A549 (cell line): ENCODE measurements around the gene AMER1. TPM values are rescaled to one million over a fixed set of nuclear protein-coding genes. Genes with fewer than 3 reads are reported as not detected.

Experiments
- ATAC-seq, 2 experiments: fragments of 200-7000 bp in 1 of 2; fragments of >200 bp in 1 of 2; cut with Nextera tagmentation in 1 of 2; cut with Tn5 transposase in 1 of 2; 3 replicates each; pipeline versions ENCODE4 v1.8.0 to v1.9.1; 2018 to 2020; ENCODE audit warnings: mild to moderate bottlenecking in 1 of 2, moderate library complexity in 1 of 2
- CTCF ChIA-PET: fragments of 300-600 bp; sonication (Branson Sonifier 250); formaldehyde crosslinking; extraction: SDS; loops from one replicate; lab custom pipeline; 2021; ENCODE audit warnings: antibody characterized with exemption, inconsistent platforms; lab: Yijun Ruan, JAX
- POLR2A ChIA-PET: fragments of 350-600 bp; formaldehyde crosslinking; extraction: SDS; loops from one replicate; lab custom pipeline; 2021; ENCODE audit warnings: antibody characterized with exemption, inconsistent platforms; lab: Yijun Ruan, JAX
- DNase-seq, 2 experiments: peaks; one replicate each; pipeline versions ENCODE4 v3.0.0 to v3.0.0-alpha.2; 2011 to 2016; ENCODE audit warnings: low read depth in 1 of 2, low spot score in 1 of 2
- FAIRE-seq: peaks from 2 replicates; lab custom pipeline; 2011; peaks lifted over from hg19 to GRCh38; lab: Jason Lieb, UNC
- H3K27ac ChIP-seq, 2 experiments: fragments of >200 bp; sonication (Bioruptor Twin); formaldehyde crosslinking; 3 replicates each; pipeline ENCODE4 v1.5.1; 2016 to 2017
- H3K4me1 ChIP-seq: fragments of >200 bp; sonication (Bioruptor Twin); formaldehyde crosslinking; 3 replicates; pipeline ENCODE4 v1.6.1; 2016
- H3K4me2 ChIP-seq: fragments of >200 bp; sonication (Bioruptor Twin); formaldehyde crosslinking; 3 replicates; pipeline ENCODE4 v1.6.1; 2016
- H3K4me3 ChIP-seq: fragments of >200 bp; sonication (Bioruptor Twin); formaldehyde crosslinking; 3 replicates; pipeline ENCODE4 v1.5.1; 2016
- H3K9me3 ChIP-seq: fragments of >200 bp; sonication (Bioruptor Twin); formaldehyde crosslinking; 3 replicates; pipeline ENCODE4 v1.6.1; 2016
- BCL3 ChIP-seq: fragments of >200 bp; sonication (Bioruptor Twin); formaldehyde crosslinking; IDR thresholded peaks from 3 replicates; pipeline ENCODE4 v1.6.1; 2016
- CEBPB ChIP-seq, 2 experiments: fragments of >200 bp in 1 of 2; sonication (Bioruptor Twin) in 1 of 2; formaldehyde crosslinking in 1 of 2; IDR thresholded peaks; 2 replicates each; pipeline ENCODE4 v1.6.1; 2012 to 2016
- CHD2 ChIP-seq: fragments of 150-350 bp; IDR thresholded peaks from 2 replicates; pipeline ENCODE4 v1.6.1; 2014; ENCODE audit warnings: low read length; ENCODE audit not compliant: partially characterized antibody
- EHMT2 ChIP-seq: fragments of 200-600 bp; sonication (generic); IDR thresholded peaks from 2 replicates; pipeline ENCODE4 v1.6.1; 2016; ENCODE audit warnings: antibody characterized with exemption, low read depth, mild to moderate bottlenecking, moderate library complexity
- ESRRA ChIP-seq: fragments of 150-350 bp; IDR thresholded peaks from 2 replicates; pipeline ENCODE4 v1.6.1; 2014; ENCODE audit warnings: mild to moderate bottlenecking, low read length, borderline replicate concordance
- GATA3 ChIP-seq: IDR thresholded peaks from 2 replicates; pipeline ENCODE4 v1.6.1; 2012; ENCODE audit warnings: borderline replicate concordance
- HDAC2 ChIP-seq: fragments of 200-600 bp; sonication (generic); IDR thresholded peaks from 2 replicates; pipeline ENCODE4 v1.6.1; 2016
- HEYL ChIP-seq: fragments of 250-450 bp; sonication (Bioruptor Pico); IDR thresholded peaks from 2 replicates; pipeline ENCODE4 v1.8.0; 2021; ENCODE audit warnings: mild to moderate bottlenecking, moderate library complexity
- HOXA7 ChIP-seq: fragments of 250-450 bp; sonication (Bioruptor Pico); IDR thresholded peaks from 2 replicates; pipeline ENCODE4 v1.5.0; 2020; ENCODE audit warnings: mild to moderate bottlenecking, moderate library complexity
- JUN ChIP-seq, 2 experiments: fragments of >200 bp; sonication (Bioruptor Twin); formaldehyde crosslinking; IDR thresholded peaks; 2 replicates in 1 of 2; 3 replicates in 1 of 2; pipeline ENCODE4 v1.6.1; 2016 to 2017
- KDM5A ChIP-seq: fragments of 200-600 bp; sonication (generic); IDR thresholded peaks from 2 replicates; pipeline ENCODE4 v1.6.1; 2016; ENCODE audit warnings: antibody characterized with exemption, mild to moderate bottlenecking
- MAFK ChIP-seq: fragments of 450-650 bp; IDR thresholded peaks from 2 replicates; pipeline ENCODE4 v1.6.1; 2014; ENCODE audit not compliant: partially characterized antibody
- MAZ ChIP-seq: fragments of 150-350 bp; IDR thresholded peaks from 2 replicates; pipeline ENCODE4 v1.6.1; 2014; ENCODE audit warnings: antibody characterized with exemption, low read depth, low read length, borderline replicate concordance
- NPAS2 ChIP-seq: fragments of 250-450 bp; sonication (Bioruptor Pico); IDR thresholded peaks from 2 replicates; pipeline ENCODE4 v1.8.0; 2022; ENCODE audit warnings: mild to moderate bottlenecking, moderate library complexity, borderline replicate concordance
- PBX3 ChIP-seq: IDR thresholded peaks from 2 replicates; pipeline ENCODE4 v1.6.1; 2012
- PHF8 ChIP-seq: fragments of 200-600 bp; sonication (generic); IDR thresholded peaks from 2 replicates; pipeline ENCODE4 v1.6.1; 2016; ENCODE audit warnings: low read depth, mild to moderate bottlenecking, antibody characterized with exemption, moderate library complexity, borderline replicate concordance
- POLR2AphosphoS2 ChIP-seq: conservative IDR thresholded peaks from 2 replicates; pipeline ENCODE4 v1.6.1; 2012; ENCODE audit warnings: low read length, improper control_type of control experiment, inconsistent platforms
- RAD21 ChIP-seq, 2 experiments: fragments of >200 bp in 1 of 2; sonication (Bioruptor Twin) in 1 of 2; formaldehyde crosslinking in 1 of 2; IDR thresholded peaks in 1 of 2; conservative IDR thresholded peaks in 1 of 2; 2 replicates in 1 of 2; 3 replicates in 1 of 2; pipeline ENCODE4 v1.6.1; 2012 to 2018; ENCODE audit warnings: inconsistent platforms in 1 of 2
- TP53 ChIP-seq: fragments of 250-450 bp; sonication (Bioruptor Pico); IDR thresholded peaks from 2 replicates; pipeline ENCODE4 v1.5.0; 2021; ENCODE audit warnings: mild to moderate bottlenecking, moderate library complexity
- ZC3H11A ChIP-seq: fragments of 450-650 bp; IDR thresholded peaks from 2 replicates; pipeline ENCODE4 v1.6.1; 2014; ENCODE audit warnings: antibody characterized with exemption, mild to moderate bottlenecking
- ZSCAN20 ChIP-seq: fragments of 250-450 bp; sonication (Bioruptor Pico); IDR thresholded peaks from 2 replicates; pipeline ENCODE4 v1.8.0; 2022; ENCODE audit warnings: mild to moderate bottlenecking, moderate library complexity
- WGBS: methylation state at CpG from one replicate; pipeline ENCODE4 v1.1.6; 2017; ENCODE audit errors: missing lambda C conversion rate; 5-methylcytosine and 5-hydroxymethylcytosine counted together
- polyA plus RNA-seq, 4 experiments: library from polyadenylated mRNA; depleted of rRNA in 3 of 4; stranded (reverse); fragments of >200 nt; fragmentation: RNase III in 1 of 4; extraction: RNeasy Plus Mini Kit Qiagen cat#74134 plus additional on column Dnase treatment in 1 of 4; gene quantifications; 2 replicates in 3 of 4; 3 replicates in 1 of 4; pipeline ENCODE4 v1.2.3, GENCODE V29; 2011 to 2017
- TF ChIP-seq, protein P1 (sequence below): fragments of 250-450 bp; sonication (Bioruptor Pico); IDR thresholded peaks from 2 replicates; pipeline ENCODE4 v1.5.0; 2021; ENCODE audit warnings: mild to moderate bottlenecking, moderate library complexity, borderline replicate concordance
- TF ChIP-seq, protein P2 (sequence below): fragments of 450-650 bp; IDR thresholded peaks from 2 replicates; pipeline ENCODE4 v1.6.1; 2014; ENCODE audit warnings: antibody characterized with exemption
- TF ChIP-seq, protein P3 (sequence below): fragments of >200 bp; sonication (Bioruptor Twin); formaldehyde crosslinking; IDR thresholded peaks from 3 replicates; pipeline ENCODE4 v1.5.1; 2016

AMER1 gene
- polyA plus RNA-seq, 2 of the 4 experiments (the other 2 are of a cell fraction) = 1.9 to 2.8 TPM

- POLR2A ChIA-PET = no interaction called here
- Histone ChIP-seq H3K4me3 (no peak overlapping the region), H3K4me1 (no peaks in the 10 kb centered on the region), H3K4me2 (no peak overlapping the region), H3K9me3 (no peaks in the 10 kb centered on the region), H3K27ac (no peak overlapping the region)
- CTCF ChIA-PET = interaction anchor here (0.7 kb wide), 1 partner anchor 209 kb away, joined by 3 read pairs; no protein-coding TSS in a partner anchor
- 85% methylated on average over 7 of the region's 10 CpGs for WGBS
- FAIRE-seq (no peak), DNase-seq (no peak), ATAC-seq (no peak)
- no peak for TF ChIP-seq NPAS2
- no peak for TF ChIP-seq MAZ
- no peak for TF ChIP-seq MAFK
- no peak for TF ChIP-seq PHF8
- no peak for TF ChIP-seq ESRRA
- no peak for TF ChIP-seq PBX3
- TF ChIP-seq, protein P1, sequence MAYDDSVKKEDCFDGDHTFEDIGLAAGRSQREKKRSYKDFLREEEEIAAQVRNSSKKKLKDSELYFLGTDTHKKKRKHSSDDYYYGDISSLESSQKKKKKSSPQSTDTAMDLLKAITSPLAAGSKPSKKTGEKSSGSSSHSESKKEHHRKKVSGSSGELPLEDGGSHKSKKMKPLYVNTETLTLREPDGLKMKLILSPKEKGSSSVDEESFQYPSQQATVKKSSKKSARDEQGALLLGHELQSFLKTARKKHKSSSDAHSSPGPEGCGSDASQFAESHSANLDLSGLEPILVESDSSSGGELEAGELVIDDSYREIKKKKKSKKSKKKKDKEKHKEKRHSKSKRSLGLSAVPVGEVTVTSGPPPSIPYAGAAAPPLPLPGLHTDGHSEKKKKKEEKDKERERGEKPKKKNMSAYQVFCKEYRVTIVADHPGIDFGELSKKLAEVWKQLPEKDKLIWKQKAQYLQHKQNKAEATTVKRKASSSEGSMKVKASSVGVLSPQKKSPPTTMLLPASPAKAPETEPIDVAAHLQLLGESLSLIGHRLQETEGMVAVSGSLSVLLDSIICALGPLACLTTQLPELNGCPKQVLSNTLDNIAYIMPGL = no peak
- TF ChIP-seq, protein P2, sequence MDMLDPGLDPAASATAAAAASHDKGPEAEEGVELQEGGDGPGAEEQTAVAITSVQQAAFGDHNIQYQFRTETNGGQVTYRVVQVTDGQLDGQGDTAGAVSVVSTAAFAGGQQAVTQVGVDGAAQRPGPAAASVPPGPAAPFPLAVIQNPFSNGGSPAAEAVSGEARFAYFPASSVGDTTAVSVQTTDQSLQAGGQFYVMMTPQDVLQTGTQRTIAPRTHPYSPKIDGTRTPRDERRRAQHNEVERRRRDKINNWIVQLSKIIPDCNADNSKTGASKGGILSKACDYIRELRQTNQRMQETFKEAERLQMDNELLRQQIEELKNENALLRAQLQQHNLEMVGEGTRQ = no peak
- TF ChIP-seq, protein P3, sequence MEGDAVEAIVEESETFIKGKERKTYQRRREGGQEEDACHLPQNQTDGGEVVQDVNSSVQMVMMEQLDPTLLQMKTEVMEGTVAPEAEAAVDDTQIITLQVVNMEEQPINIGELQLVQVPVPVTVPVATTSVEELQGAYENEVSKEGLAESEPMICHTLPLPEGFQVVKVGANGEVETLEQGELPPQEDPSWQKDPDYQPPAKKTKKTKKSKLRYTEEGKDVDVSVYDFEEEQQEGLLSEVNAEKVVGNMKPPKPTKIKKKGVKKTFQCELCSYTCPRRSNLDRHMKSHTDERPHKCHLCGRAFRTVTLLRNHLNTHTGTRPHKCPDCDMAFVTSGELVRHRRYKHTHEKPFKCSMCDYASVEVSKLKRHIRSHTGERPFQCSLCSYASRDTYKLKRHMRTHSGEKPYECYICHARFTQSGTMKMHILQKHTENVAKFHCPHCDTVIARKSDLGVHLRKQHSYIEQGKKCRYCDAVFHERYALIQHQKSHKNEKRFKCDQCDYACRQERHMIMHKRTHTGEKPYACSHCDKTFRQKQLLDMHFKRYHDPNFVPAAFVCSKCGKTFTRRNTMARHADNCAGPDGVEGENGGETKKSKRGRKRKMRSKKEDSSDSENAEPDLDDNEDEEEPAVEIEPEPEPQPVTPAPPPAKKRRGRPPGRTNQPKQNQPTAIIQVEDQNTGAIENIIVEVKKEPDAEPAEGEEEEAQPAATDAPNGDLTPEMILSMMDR = no peak
- no peak for TF ChIP-seq RAD21 (conservative IDR thresholded peaks at IDR 0.05 in 1 of 2, IDR thresholded peaks at IDR 0.05 in 1 of 2)
- TF ChIP-seq HOXA7 (CRISPR knock-in tag) = no peak
- no peak for TF ChIP-seq HEYL (CRISPR knock-in tag)
These were observed 15.3 kb downstream of the AMER1 start for GRCh38 chrX:64190136-64190740.

DNA sequence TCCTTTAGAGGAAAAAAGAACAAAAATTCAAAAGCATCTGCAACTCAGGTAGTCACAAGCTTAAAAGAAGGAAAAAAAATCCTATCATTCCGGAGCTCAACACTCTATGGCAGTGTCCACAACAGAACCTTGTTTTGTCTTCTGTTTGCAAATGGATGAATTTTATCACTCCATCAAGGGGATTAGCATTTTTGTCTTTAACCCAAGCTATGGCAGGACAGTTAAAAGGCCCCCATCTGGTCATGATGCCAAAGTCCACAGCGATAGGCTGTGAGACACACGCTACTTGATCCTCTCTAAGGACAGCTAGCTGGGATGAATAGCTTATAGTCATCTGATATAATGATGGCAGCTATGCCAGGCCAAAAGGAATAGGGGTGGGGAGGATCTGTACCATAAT is 16.6 kb downstream of the AMER1 start:
- DNase-seq (no peak), ATAC-seq (no peak), FAIRE-seq (no peak)
- Histone ChIP-seq H3K4me2 (no peak overlapping the region), H3K4me1 (no peaks in the 10 kb centered on the region), H3K9me3 (no peaks in the 10 kb centered on the region), H3K4me3 (no peak overlapping the region), H3K27ac (no peak overlapping the region)
- TF ChIP-seq BCL3 (no peak), MAZ (no peak), POLR2AphosphoS2 (no peak), JUN (IDR thresholded peaks at IDR 0.05) (no peak), KDM5A (no peak), ZC3H11A (no peak), ZSCAN20 (no peak), CEBPB (IDR thresholded peaks at IDR 0.05) (no peak), HDAC2 (no peak), TP53 (CRISPR knock-in tag) (no peak), GATA3 (no peak), MAFK (no peak), CHD2 (no peak), EHMT2 (no peak), NPAS2 (no peak)
- TF ChIP-seq, protein P3 = no peak
- TF ChIP-seq, protein P1 = no peak
- 92% methylated on average over 3 of the region's 3 CpGs for WGBS
- ChIA-PET CTCF (no interaction called here), POLR2A (no interaction called here)
